ENCODE results near the gene ANKS6. TPM values are rescaled to one million over a fixed set of nuclear protein-coding genes. Genes with fewer than 3 reads are reported as not detected.

Gene ANKS6
- total and polyA plus RNA-seq, 2 of the 8 experiments (the other 6 are each of a cell fraction or from before 2014, with no cell fraction given), result 34.1 to 56.3 TPM

DNA sequence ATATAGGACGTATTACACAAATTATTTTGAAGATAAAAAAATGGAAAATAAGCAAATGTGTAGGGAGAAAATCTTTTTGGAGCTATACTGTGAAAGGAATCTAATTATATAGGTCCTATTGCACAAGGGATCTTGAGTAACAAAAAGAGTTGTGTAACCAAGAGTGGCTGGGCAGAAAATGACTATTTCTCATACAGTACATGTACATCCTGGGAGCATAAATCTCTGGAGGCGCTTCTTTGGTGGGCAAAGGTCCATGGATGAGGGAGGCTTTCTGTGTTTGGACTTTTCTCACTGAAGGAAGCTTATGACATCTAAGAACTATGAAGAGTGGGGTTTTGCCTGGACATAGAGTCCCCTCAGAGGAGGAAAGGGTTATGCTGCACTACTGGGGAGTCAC is 29.8 kb downstream of the ANKS6 start:
- CTCF ChIA-PET (ENCODE audit: partially characterized antibody), result interaction anchor here (1.1 to 3.6 kb wide), 2 partner anchors 9 to 20 kb away, joined by 3 to 32 read pairs; no protein-coding TSS in a partner anchor

More for the DNA sequence above, 29.8 kb downstream of the ANKS6 start:
- no peak overlapping the region for H2AK5ac ChIP-seq (ENCODE audit: low read depth, low read length)
- peaks cover 12 to 55% (median 28%) of the 10 kb centered on the region in 4 experiments; a peak in 7 of 8 replicates for H3K36me3 ChIP-seq (ENCODE audit: control insufficient read depth in 2 of 4, insufficient read depth in 4 of 4, low read length in 3 of 4)
- H4K5ac ChIP-seq (ENCODE audit: insufficient read length, low read depth, low read length), result no peak overlapping the region
- H4K20me1 ChIP-seq (replicated peaks in 1 of 2; ENCODE audit: control insufficient read depth in 1 of 2, insufficient read depth in 2 of 2, low read length in 2 of 2), result peaks cover 0 to 9% of the 10 kb centered on the region in 2 experiments
- no peaks in the 10 kb centered on the region for H3K23me2 ChIP-seq (ENCODE audit: low read depth, low read length)
- H3K9me3 ChIP-seq (ENCODE audit: insufficient read depth in 2 of 2, low read depth in 1 of 2, low read length in 1 of 2), result no peaks in the 10 kb centered on the region
- WGBS, 2 experiments (ENCODE audit: extremely low coverage in 1 of 2, insufficient coverage in 1 of 2, insufficient read length in 1 of 2, insufficient replicate concordance in 2 of 2, low coverage in 1 of 2, low lambda C conversion rate in 2 of 2, missing lambda C conversion rate in 1 of 2), result 83% methylated on average over 2 of the region's 2 CpGs; no CpG with 5 or more reads in 1 of the 2 experiments
- no peak overlapping the region for H4K8ac ChIP-seq (ENCODE audit: extremely low read depth, insufficient read depth, low read length)
- POLR2A ChIA-PET (ENCODE audit: partially characterized antibody), result no interaction called here
- no peak overlapping the region for H3K23ac ChIP-seq (ENCODE audit: insufficient read length)
- H3K9ac ChIP-seq (replicated peaks in 1 of 4; ENCODE audit: extremely low read depth in 1 of 4, low read depth in 3 of 4, low read length in 3 of 4), result no peak overlapping the region
- no peak overlapping the region for H2BK20ac ChIP-seq (ENCODE audit: low read length)
- H2BK120ac ChIP-seq (replicated peaks; ENCODE audit: low read depth, low read length), result no peak overlapping the region
- H3K56ac ChIP-seq (replicated peaks; ENCODE audit: insufficient read length, low read depth, low read length), result no peak overlapping the region
- H2AFZ ChIP-seq (ENCODE audit: low read length), result no peak overlapping the region
- no peaks in the 10 kb centered on the region; a peak in 2 of 7 replicates for H3K4me1 ChIP-seq (replicated peaks in 1 of 4; ENCODE audit: control insufficient read depth in 3 of 4, insufficient read depth in 4 of 4, low read length in 3 of 4)
- TF ChIP-seq KDM4A (IDR thresholded peaks at IDR 0.05; ENCODE audit: low read depth, low read length, severe bottlenecking), result no peak
- TF ChIP-seq BRCA1 (IDR thresholded peaks at IDR 0.05; ENCODE audit: low read depth, low read length), result no peak
- no peak overlapping the region for H3K4me2 ChIP-seq (ENCODE audit: insufficient read depth in 1 of 2, low read depth in 2 of 2, low read length in 2 of 2)
- H3K14ac ChIP-seq (ENCODE audit: insufficient read length), result no peak overlapping the region
- no peak overlapping the region for H3K27ac ChIP-seq (ENCODE audit: low read depth, low read length)
- no peak overlapping the region for H3K4me3 ChIP-seq (ENCODE audit: extremely low read depth in 1 of 4, insufficient read depth in 2 of 4, low read depth in 3 of 4, low read length in 4 of 4)
- H4K91ac ChIP-seq (replicated peaks; ENCODE audit: insufficient read length, low read length), result no peak overlapping the region
- H2BK12ac ChIP-seq (ENCODE audit: low read depth, low read length), result no peak overlapping the region
- no peak for DNase-seq (ENCODE audit: low read depth in 1 of 2, low spot score in 2 of 2)
- H3K4ac ChIP-seq (replicated peaks; ENCODE audit: insufficient read length, low read depth, low read length), result no peak overlapping the region
- no peaks in the 10 kb centered on the region for H3K27me3 ChIP-seq (replicated peaks in 1 of 4; ENCODE audit: control insufficient read depth in 3 of 4, extremely low read depth in 1 of 4, insufficient read depth in 3 of 4, low read length in 3 of 4)
- H2BK15ac ChIP-seq (ENCODE audit: low read length), result no peak overlapping the region
- H3K79me2 ChIP-seq (ENCODE audit: control insufficient read depth in 1 of 2, insufficient read depth in 2 of 2, low read length in 2 of 2), result no peaks in the 10 kb centered on the region
- no peak for FAIRE-seq
- no peak overlapping the region for H2BK5ac ChIP-seq (ENCODE audit: low read depth, low read length)
- H3K18ac ChIP-seq (ENCODE audit: extremely low read depth, low read length), result no peak overlapping the region
- no peaks in the 10 kb centered on the region for H3K79me1 ChIP-seq (ENCODE audit: low read depth, low read length)

Data from H1 (cell line).